ENCODE results near the gene RPS6KA5. TPM values are rescaled to one million over a fixed set of nuclear protein-coding genes. Genes with fewer than 3 reads are reported as not detected.
"Not testable (repeated sequence)": the region's sequence is repeated elsewhere in the genome, so short reads cannot be mapped to it uniquely, and the experiment has no call there.

RPS6KA5 gene
- total RNA-seq, 3 donors from 2014 or later: 17.3 to 19.5 (median 19.4) TPM

DNA sequence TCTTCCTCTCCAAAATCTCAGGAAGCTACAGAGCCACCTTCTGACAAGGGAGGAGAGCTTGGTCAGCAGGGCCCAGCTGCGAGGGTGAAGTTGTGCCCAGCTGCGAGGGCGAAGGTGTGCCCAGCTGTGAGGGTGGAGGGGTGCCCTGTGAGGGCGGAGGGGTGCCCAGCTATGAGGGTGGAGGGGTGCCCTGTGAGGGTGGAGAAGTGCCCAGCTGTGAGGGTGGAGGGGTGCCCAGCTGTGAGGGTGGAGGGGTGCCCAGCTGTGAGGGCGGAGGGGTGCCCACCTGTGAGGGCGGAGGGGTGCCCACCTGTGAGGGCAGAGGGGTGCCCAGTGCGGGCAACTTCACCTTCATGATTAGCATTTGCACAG lies 223.8 kb downstream of the RPS6KA5 start:
- peaks cover 14% of the 10 kb centered on the region for H3K4me1 Mint-ChIP-seq (ENCODE audit: low read depth)
- no peaks in the 10 kb centered on the region for H3K9me3 Mint-ChIP-seq
- ATAC-seq (peak in 1 of 2 donors; percentile 21), DNase-seq (no peak)
- H3K4me3 Mint-ChIP-seq: no peak overlapping the region
- no peaks in the 10 kb centered on the region for H3K36me3 Mint-ChIP-seq (ENCODE audit: insufficient read depth)
- no peaks in the 10 kb centered on the region for H3K27me3 Mint-ChIP-seq (ENCODE audit: low read depth)

DNA sequence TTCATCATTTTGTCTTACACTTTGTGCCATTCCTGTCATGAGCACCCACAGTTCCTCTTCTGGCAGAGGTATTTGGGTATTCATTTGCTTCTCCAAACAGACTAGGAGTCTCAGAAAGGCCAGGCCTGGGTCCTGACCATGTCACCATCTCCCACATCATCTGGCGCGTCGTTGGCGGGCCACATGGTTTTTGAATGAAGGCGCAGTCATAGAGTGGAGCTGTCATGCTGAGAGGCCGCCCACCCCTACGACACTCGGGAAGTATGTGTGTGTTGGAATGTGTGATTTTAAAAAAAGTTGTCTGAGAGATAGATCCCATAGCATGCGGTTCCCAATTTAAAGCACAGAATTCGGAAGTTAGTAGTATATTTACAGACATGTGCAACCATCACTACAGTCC lies 228.6 kb downstream of the RPS6KA5 start:
- Mint-ChIP-seq H3K36me3 (ENCODE audit: insufficient read depth) (no peaks in the 10 kb centered on the region), H3K4me1 (ENCODE audit: low read depth) (peaks cover 28% of the 10 kb centered on the region), H3K4me3 (no peak overlapping the region), H3K27me3 (ENCODE audit: low read depth) (no peaks in the 10 kb centered on the region), H3K9me3 (no peaks in the 10 kb centered on the region)
- no peak for ATAC-seq
- DNase-seq: no peak

GRCh38 chr14:90830931-90831701 lies 229.3 kb downstream of the RPS6KA5 start:
- Mint-ChIP-seq H3K4me1 (ENCODE audit: low read depth) (peaks cover 24% of the 10 kb centered on the region), H3K9me3 (no peaks in the 10 kb centered on the region), H3K36me3 (ENCODE audit: insufficient read depth) (no peaks in the 10 kb centered on the region), H3K27me3 (ENCODE audit: low read depth) (no peaks in the 10 kb centered on the region), H3K4me3 (no peak overlapping the region)
- DNase-seq: no peak
- ATAC-seq: no peak

DNA sequence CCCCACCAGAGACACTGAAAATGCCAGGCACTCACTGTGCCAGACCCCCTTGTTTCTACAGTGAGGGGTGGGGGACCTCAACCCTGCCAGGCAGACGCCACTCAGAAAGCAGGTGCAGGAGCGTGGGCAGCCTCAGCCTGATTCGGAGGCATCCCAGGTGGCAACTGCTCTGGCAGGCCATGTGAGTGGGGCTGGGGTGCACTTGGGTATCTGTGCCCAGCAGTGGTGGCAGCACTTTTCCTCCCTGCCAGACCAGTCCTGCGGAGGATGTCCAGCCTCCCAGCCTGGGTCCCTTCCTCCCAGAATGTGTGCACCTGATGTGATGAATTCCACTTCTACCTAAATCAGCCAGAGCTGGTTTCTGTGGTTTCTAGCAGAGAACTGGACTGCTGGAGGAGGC lies 230.8 kb downstream of the RPS6KA5 start:
- DNase-seq: no peak
- Mint-ChIP-seq H3K9me3 (no peaks in the 10 kb centered on the region), H3K36me3 (ENCODE audit: insufficient read depth) (no peaks in the 10 kb centered on the region), H3K27me3 (ENCODE audit: low read depth) (no peaks in the 10 kb centered on the region), H3K4me3 (no peak overlapping the region), H3K4me1 (ENCODE audit: low read depth) (peaks cover 16% of the 10 kb centered on the region)
- ATAC-seq: no peak

DNA sequence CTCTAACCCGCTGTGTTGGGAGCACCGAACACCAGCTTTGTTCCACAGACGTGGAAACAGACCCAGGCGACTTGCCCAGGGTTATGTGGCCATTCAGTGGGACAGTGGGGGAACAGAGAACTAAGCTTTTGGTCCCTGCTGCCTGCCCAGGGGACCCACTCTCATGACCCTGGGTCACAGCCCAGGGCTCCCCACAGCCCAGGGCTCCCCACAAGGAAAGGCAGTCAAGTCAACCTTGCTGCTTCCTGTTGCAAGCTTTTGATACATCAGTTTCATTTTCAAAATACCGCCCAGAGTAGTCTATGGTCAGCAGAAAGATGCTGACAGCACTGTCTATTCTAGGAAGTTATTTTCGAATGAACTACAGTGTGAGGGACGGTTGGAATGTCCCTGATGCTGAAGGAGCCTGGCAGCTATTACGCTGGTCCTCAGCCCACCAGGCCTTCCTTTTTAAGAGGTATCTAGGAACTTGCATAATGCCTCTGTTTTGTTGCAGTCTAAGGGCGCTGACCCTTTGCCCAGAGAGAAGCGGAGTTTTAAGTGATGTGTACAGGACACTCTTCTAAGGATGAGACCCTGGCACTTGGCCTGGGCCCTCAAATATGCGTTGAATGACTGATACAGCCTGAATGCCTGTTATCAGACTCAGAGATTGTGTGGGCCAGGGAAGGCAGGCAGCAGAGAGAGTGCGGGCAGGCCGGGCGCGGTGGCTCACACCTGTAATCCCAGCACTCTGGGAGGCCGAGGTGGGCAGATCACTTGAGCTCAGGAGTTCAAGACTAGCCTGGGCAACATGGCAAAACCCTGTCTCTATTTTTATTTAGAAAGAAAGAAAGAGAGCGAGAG lies 231.6 kb downstream of the RPS6KA5 start:
- Mint-ChIP-seq H3K4me1 (ENCODE audit: low read depth) (peaks cover 16% of the 10 kb centered on the region), H3K36me3 (ENCODE audit: insufficient read depth) (no peaks in the 10 kb centered on the region), H3K27me3 (ENCODE audit: low read depth) (no peaks in the 10 kb centered on the region), H3K4me3 (peak overlapping the region; percentile 73), H3K9me3 (peaks cover 4% of the 10 kb centered on the region)
- DNase-seq: no peak
- ATAC-seq: peak; percentile 24 to 29

DNA sequence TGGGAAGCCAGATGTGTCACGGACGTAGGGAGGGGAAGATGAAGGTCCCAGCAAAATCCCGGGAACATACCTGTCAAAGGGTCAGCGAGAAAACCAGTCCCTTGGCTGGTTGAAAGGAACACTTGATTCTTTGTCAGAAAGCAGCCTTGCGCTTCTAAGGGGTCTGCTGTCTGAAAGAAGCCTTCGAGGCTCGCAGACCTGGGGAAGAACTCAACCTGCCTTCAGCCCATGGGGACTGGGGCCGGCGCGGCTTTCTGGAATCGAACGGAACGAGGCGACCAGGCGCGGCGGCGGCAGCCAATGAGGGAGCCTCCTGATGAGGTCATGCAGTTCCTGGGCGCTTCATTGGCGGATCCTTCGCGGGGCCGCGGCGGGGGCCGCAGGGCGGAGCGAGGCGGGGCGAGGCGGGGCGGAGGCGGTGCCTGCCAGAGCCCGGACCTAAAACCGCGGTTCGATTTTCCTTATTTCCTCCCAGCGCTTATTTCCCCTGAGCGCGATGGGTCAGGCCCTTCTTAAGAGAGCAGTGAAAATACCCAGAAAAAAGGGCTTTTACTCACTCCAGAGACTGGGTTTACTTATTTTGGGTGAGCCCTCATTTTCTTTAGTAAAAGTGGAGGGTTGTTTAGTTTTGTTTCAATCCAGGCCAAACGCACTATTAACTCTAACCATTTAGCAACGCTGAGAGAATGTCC lies 232.4 kb downstream of the RPS6KA5 start:
- DNase-seq: peak; percentile 86
- Mint-ChIP-seq H3K36me3 (ENCODE audit: insufficient read depth) (no peaks in the 10 kb centered on the region), H3K9me3 (peaks cover 8% of the 10 kb centered on the region), H3K27me3 (ENCODE audit: low read depth) (no peaks in the 10 kb centered on the region), H3K4me1 (ENCODE audit: low read depth) (peaks cover 16% of the 10 kb centered on the region), H3K4me3 (peak overlapping the region; percentile 73)
- ATAC-seq: peak; percentile 100

DNA sequence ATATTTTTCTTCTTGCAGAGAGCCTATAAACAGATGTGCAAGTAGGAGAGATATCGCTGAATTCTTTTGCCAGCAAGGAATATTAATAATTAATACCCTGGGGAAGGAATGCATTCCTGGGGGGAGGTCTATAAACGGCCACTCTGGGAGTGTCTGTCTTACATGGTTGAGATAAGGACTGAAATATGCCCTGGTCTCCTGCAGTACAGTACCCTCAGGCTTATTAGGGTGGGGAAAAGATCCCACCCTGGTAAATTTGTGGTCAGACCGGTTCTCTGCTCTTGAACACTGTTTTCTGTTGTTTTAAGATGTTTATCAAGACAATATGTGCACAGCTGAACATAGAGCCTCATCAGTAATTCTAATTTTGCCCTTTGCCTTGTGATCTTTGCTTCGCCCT lies 236.9 kb downstream of the RPS6KA5 start:
- not testable (repeated sequence) for DNase-seq; ATAC-seq; H3K27me3 Mint-ChIP-seq (ENCODE audit: low read depth); H3K36me3 Mint-ChIP-seq (ENCODE audit: insufficient read depth); H3K9me3 Mint-ChIP-seq; H3K4me3 Mint-ChIP-seq
- peaks cover 22% of the 10 kb centered on the region for H3K4me1 Mint-ChIP-seq (ENCODE audit: low read depth)

DNA sequence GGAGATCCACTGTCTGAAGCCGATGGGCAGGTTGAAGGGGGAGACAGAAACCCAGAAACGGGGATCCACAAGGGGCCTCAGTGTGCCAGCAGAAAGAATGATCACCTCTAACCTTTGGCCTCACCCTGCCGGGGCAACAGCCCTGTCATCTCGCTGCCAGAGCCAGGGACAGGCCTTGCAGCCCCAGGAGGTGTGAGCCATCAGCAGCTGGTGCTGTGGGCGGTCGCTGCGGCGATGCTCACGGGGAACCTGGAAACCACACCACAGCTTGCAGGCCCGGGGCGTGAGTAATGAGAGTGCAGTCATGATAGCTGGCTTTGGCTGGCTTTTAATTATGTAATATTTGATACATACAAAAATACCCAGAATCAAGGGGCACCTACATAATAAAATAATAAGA lies 239.5 kb downstream of the RPS6KA5 start:
- H3K4me3 Mint-ChIP-seq: no peak overlapping the region
- H3K9me3 Mint-ChIP-seq: peaks cover 8% of the 10 kb centered on the region
- peaks cover 7% of the 10 kb centered on the region for H3K27me3 Mint-ChIP-seq (ENCODE audit: low read depth)
- peak; percentile 73 for DNase-seq
- H3K36me3 Mint-ChIP-seq (ENCODE audit: insufficient read depth): no peaks in the 10 kb centered on the region
- peak; percentile 94 to 95 for ATAC-seq
- H3K4me1 Mint-ChIP-seq (ENCODE audit: low read depth): peaks cover 13% of the 10 kb centered on the region

DNA sequence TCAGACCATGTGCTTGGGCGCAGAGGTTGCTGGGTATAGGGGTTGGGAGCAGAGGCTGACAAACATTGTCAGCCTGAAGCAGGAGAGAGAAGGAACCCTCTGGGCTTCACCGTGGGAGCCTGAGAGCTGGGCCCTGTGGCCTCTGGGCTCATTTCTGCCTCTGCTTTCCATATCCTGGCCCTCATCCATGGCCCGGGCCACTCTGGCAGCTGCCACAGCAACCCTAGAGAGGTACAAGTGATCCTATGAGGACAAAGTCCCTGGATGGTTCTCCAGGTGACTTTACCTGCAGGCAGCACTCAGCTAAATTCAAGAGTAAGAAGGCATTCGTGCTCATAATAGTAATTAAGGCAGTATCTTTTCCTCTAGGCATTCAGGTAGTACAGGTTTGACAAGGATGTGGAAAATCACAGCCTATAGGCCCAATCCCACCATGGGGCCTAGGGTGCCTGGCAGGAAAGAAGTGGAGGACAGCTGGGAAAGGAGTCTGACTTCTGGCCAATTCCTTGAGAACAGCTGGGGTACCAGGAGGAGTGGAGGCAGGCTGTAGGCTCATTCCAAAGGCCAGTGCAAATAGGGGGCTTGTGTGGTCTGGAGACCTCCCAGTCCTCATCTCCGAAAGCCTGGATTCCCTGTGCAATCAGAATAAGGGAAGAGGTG lies 240.6 kb downstream of the RPS6KA5 start:
- Mint-ChIP-seq H3K4me3 (no peak overlapping the region), H3K4me1 (ENCODE audit: low read depth) (peaks cover 16% of the 10 kb centered on the region), H3K27me3 (ENCODE audit: low read depth) (peaks cover 7% of the 10 kb centered on the region), H3K36me3 (ENCODE audit: insufficient read depth) (no peaks in the 10 kb centered on the region), H3K9me3 (peaks cover 8% of the 10 kb centered on the region)
- ATAC-seq (no peak), DNase-seq (no peak)

- ATAC-seq: no peak
- H3K36me3 Mint-ChIP-seq (ENCODE audit: insufficient read depth): no peaks in the 10 kb centered on the region
- H3K27me3 Mint-ChIP-seq (ENCODE audit: low read depth): peaks cover 7% of the 10 kb centered on the region
These were observed 241.7 kb downstream of the RPS6KA5 start for GRCh38 chr14:90818715-90819114.

GRCh38 chr14:90816681-90817436 lies 243.6 kb downstream of the RPS6KA5 start:
- peaks cover 7% of the 10 kb centered on the region for H3K27me3 Mint-ChIP-seq (ENCODE audit: low read depth)
- no peak for ATAC-seq

More at GRCh38 chr14:90818715-90819114, 241.7 kb downstream of the RPS6KA5 start:
- peaks cover 16% of the 10 kb centered on the region for H3K4me1 Mint-ChIP-seq (ENCODE audit: low read depth)
- H3K9me3 Mint-ChIP-seq: peaks cover 2% of the 10 kb centered on the region
- no peak overlapping the region for H3K4me3 Mint-ChIP-seq
- no peak for DNase-seq

DNA sequence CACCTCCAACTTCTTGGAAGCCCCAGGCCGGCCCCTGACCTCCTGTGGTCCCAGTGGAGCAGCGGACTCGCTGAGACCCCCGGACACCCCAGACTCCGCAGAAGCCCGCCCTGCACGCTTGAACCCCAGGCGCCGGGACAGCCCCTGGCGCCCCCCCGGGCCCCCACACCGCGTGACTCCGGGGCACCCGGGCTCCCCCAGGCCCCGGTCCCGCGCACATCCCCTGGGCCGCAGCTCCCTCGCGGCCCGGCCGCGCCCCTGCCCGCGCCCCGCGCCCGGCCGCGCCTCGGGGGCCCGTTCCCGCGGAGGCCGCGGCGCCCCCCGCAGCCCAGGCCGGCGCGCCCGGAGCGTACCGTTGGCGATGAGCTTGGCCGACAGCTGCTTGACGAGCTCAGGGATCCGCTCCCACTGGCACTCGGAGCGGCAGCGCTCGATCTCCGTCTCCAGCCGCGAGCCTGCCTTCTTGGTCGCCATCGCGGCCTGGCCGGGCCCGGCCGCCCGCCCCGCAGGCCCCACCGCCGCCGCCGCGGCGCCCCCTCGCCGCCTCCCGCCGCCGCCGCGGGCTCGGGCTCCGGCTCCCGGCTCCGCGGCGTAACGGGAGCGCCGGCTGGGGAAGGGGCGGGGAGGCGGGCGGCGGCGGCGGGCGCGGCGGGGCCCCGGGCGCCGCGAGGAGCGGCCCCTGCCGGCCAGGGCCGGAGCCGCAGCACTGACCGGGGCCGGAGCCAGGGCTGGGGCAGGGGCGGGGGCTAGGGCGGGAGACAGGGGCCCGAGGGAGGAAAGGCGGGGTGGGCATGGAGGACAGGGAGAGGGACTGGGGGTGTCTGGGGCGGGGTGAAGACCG lies 244.4 kb downstream of the RPS6KA5 start, which contains the start of gene TTC7B:
TTC7B (minus strand) TSS at position 609 of the 841 bp plus-strand sequence; CDS start at position 474, 135 bp downstream.
- Mint-ChIP-seq H3K4me3 (peak within 1 kb of the TSS; percentile 81), H3K9me3 (no peaks in the 10 kb centered on the region), H3K27me3 (ENCODE audit: low read depth) (peaks cover 7% of the 10 kb centered on the region), H3K36me3 (ENCODE audit: insufficient read depth) (no peaks in the 10 kb centered on the region), H3K4me1 (ENCODE audit: low read depth) (peaks cover 12% of the 10 kb centered on the region)
- DNase-seq: peak; percentile 14
- ATAC-seq: peak; percentile 71

More at GRCh38 chr14:90816681-90817436, 243.6 kb downstream of the RPS6KA5 start:
- peaks cover 16% of the 10 kb centered on the region for H3K4me1 Mint-ChIP-seq (ENCODE audit: low read depth)
- no peak for DNase-seq
- peak overlapping the region; percentile 54 for H3K4me3 Mint-ChIP-seq
- no peaks in the 10 kb centered on the region for H3K36me3 Mint-ChIP-seq (ENCODE audit: insufficient read depth)
- H3K9me3 Mint-ChIP-seq: no peaks in the 10 kb centered on the region

GRCh38 chr14:90815572-90815821 lies 244.9 kb downstream of the RPS6KA5 start:
- peaks cover 7% of the 10 kb centered on the region for H3K27me3 Mint-ChIP-seq (ENCODE audit: low read depth)
- no peak for ATAC-seq
- H3K4me3 Mint-ChIP-seq: peak overlapping the region; percentile 81
- no peaks in the 10 kb centered on the region for H3K36me3 Mint-ChIP-seq (ENCODE audit: insufficient read depth)
- no peaks in the 10 kb centered on the region for H3K9me3 Mint-ChIP-seq
- DNase-seq: no peak
- H3K4me1 Mint-ChIP-seq (ENCODE audit: low read depth): peaks cover 7% of the 10 kb centered on the region
